Retinal pigment epithelial cell (primary cell): Measurements from ENCODE around the gene ITM2B.

ENCODE experiments used
- DNase-seq: peaks from one replicate; pipeline ENCODE4 v3.0.0-alpha.2; 2010; ENCODE audit warnings: low read depth
- H3K4me3 ChIP-seq: 2 replicates; pipeline ENCODE4 v1.5.1; 2011; ENCODE audit warnings: mild to moderate bottlenecking, low read length, control low read depth, moderate library complexity
- TF ChIP-seq, protein P1 (sequence below): conservative IDR thresholded peaks from 2 replicates; pipeline ENCODE4 v1.5.1; 2011; ENCODE audit warnings: low read depth, low read length, control low read depth, inconsistent platforms

Gene ITM2B

DNA sequence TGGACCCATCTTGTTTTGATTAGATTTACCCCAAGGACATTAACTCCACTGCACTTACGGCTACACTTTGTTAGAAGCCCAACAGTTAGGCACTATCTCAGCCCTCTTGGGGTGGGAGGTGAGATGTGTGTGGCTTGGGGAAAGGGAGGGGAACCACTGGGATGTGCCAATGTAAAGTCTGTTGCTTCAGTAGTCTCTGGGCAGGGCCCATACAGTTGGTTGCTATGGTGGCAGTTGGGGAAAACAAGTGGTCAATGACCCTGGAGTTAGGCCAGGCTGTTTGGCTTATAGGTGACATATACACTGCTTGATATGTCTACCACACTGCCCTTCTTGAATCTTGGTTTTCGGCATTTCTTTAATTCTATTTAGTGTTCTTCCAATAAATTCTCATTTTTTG, 61.6 kb downstream of the ITM2B start:
- no peak overlapping the region for H3K4me3 ChIP-seq
- no peak for DNase-seq
- TF ChIP-seq, protein P1, sequence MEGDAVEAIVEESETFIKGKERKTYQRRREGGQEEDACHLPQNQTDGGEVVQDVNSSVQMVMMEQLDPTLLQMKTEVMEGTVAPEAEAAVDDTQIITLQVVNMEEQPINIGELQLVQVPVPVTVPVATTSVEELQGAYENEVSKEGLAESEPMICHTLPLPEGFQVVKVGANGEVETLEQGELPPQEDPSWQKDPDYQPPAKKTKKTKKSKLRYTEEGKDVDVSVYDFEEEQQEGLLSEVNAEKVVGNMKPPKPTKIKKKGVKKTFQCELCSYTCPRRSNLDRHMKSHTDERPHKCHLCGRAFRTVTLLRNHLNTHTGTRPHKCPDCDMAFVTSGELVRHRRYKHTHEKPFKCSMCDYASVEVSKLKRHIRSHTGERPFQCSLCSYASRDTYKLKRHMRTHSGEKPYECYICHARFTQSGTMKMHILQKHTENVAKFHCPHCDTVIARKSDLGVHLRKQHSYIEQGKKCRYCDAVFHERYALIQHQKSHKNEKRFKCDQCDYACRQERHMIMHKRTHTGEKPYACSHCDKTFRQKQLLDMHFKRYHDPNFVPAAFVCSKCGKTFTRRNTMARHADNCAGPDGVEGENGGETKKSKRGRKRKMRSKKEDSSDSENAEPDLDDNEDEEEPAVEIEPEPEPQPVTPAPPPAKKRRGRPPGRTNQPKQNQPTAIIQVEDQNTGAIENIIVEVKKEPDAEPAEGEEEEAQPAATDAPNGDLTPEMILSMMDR = no peak

DNA sequence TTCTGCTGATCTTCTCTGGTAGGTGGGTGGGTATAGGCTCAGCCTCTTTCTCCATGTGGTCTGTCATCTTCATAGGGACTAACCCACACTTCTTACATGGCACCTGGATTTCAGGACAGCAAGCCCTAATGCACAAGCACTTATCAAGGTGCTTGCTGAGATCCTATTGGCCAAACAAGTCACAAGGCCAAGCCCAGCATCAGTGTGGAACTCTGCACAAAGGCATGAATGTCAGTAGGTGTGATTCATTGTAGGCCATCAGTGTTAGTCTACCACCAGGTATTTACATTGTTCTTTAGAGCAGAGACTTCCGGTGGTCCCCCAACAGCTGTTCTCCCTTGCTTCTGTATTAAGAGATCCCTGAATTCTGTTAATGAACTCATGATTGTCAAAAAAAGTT, 62.3 kb downstream of the ITM2B start:
- TF ChIP-seq, protein P1 = no peak
- no peak for DNase-seq
- H3K4me3 ChIP-seq = no peak overlapping the region

DNA sequence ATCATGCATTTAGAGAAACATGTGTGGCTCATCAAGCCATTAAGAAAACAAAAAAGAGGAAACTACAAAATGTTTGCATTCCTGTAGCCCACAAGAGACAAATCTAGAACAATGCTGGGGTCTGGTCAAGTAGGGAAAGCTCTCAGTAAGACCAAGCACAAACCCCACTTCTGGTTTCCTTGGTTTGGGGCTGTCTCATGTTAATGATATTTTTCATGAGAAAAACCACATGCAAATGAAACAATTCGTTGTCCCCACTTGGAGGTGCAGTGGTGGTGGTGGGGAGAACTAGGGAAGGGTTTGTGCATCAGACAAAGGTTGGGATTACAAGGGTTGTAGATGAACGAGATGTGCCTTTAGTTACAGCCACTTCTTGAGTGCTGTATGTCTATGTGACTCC, 63.5 kb downstream of the ITM2B start:
- TF ChIP-seq, protein P1 = no peak
- H3K4me3 ChIP-seq = no peak overlapping the region
- no peak for DNase-seq

DNA sequence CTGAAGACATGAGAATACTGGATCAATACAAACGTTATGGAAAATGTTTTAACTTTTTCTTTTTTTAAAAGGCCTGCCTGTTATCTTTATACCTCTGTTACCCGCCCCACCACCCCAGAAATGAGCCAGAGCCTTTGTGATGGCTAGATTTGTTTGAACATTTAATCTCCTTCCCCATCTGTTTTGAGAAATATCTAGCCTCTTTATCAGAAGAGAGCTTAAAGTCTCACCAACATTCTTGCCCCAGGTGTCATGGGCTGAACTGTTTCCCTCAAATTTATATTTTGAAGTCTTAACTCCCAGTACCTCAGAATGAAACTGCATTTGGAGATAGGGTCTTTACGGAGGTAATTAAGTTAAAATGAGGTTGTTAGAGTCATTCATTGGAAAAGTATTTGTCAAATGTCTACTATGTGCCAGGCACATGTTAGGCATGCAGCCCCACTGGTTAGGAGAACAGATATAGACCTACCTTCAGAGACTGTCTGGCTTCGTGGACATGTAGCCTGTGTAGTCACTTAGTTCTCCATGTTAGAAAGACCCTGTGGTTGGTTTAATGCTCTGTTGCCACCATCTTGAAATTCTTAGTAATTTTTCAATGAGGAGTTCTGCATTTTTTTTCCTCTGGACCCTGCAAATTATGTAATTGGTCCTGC, 64.3 kb downstream of the ITM2B start:
- DNase-seq = no peak
- H3K4me3 ChIP-seq = no peak overlapping the region
- TF ChIP-seq, protein P1 = no peak

DNA sequence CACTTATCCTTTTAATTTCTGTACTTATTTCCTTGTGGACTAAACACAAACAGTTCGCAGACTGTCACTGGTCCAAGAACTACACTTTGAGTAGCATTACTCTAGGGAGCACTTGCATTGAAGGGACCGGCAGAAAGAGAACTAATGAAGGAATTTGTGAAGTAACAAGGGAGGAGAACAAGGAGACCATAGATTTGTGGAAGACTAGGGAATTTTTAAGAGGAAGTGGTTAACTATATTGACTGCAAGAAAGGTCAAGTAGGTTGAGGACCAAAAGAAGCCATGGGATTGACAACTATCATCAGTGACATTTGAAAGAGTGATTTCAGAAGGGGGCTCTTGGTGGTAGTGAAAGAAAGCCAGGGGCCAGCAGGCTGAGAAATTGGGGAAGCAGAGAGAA, 66.6 kb downstream of the ITM2B start:
- H3K4me3 ChIP-seq = no peak overlapping the region
- TF ChIP-seq, protein P1 = no peak
- DNase-seq = no peak

DNA sequence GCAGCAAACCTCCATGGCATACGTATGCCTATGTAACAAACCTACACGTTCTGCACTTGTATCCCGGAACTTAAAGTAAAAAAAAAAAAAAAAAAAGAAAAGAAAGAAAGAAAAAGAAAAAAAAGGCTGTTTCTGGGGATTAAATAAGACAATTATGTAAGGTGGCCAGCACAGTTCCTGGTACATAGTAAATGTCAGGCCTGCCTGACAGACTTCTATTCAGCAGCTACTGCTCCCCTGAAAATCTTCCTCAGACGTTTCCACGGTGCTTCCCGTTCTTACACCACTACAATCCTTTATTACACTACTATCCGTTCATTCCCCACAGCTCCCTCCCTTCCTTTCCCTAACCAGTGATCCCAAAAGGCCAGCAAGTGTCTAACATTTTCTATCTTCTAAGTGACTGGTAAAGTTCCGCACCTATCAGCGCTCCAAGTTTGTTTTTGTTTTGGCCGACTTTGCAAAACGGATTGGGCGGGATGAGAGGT, 69.9 kb downstream of the ITM2B start:
- no peak for DNase-seq
- TF ChIP-seq, protein P1 = no peak
- peak overlapping the region; percentile 83 for H3K4me3 ChIP-seq

DNA sequence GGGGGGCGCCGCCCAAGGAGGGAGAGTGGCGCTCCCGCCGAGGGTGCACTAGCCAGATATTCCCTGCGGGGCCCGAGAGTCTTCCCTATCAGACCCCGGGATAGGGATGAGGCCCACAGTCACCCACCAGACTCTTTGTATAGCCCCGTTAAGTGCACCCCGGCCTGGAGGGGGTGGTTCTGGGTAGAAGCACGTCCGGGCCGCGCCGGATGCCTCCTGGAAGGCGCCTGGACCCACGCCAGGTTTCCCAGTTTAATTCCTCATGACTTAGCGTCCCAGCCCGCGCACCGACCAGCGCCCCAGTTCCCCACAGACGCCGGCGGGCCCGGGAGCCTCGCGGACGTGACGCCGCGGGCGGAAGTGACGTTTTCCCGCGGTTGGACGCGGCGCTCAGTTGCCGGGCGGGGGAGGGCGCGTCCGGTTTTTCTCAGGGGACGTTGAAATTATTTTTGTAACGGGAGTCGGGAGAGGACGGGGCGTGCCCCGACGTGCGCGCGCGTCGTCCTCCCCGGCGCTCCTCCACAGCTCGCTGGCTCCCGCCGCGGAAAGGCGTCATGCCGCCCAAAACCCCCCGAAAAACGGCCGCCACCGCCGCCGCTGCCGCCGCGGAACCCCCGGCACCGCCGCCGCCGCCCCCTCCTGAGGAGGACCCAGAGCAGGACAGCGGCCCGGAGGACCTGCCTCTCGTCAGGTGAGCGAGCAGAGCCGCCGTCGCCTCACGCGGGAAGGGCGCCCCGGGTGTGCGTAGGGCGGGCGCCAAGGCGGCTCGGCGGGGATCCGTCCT, 70.5 kb downstream of the ITM2B start, which contains the start of gene RB1:
TSS of gene RB1 (plus strand) at position 393 of the 784 bp plus-strand sequence. CDS start at position 555, 162 bp downstream.
- H3K4me3 ChIP-seq = peak within 1 kb of the TSS; percentile 83
- TF ChIP-seq, protein P1 = no peak

More for the DNA sequence above, 70.5 kb downstream of the ITM2B start, which contains the start of gene RB1:
- peak; percentile 65 for DNase-seq
